ENCODE results near the gene SLC5A2. TPM values are rescaled to one million over a fixed set of nuclear protein-coding genes. Genes with fewer than 3 reads are reported as not detected.

Gene SLC5A2
- total and polyA plus RNA-seq, 3 donors from 2014 or later = 5.8 to 18.1 (median 6.9) TPM

GRCh38 chr16:31475946-31476302 is 7.0 kb upstream of the SLC5A2 start:
- DNase-seq = no peak
- 42 to 58% methylated on average over 22 of the region's 26 CpGs for WGBS, 2 donors
- Histone ChIP-seq H3K4me3 (no peak overlapping the region), H3K27ac (no peak overlapping the region), H3K9me3 (no peaks in the 10 kb centered on the region), H3K36me3 (ENCODE audit: low read depth, missing control alignments) (no peaks in the 10 kb centered on the region), H3K4me1 (peaks cover 28% of the 10 kb centered on the region), H3K27me3 (no peaks in the 10 kb centered on the region)
- TF ChIP-seq POLR2A (IDR thresholded peaks at IDR 0.05) = no peak
- no peak for TF ChIP-seq CTCF (IDR thresholded peaks at IDR 0.05)
- intact Hi-C loops (cut with DNase I; ENCODE audit: low total_unique reads) = no loop called here

- no peaks in the 10 kb centered on the region for H3K9me3 ChIP-seq
- H3K27me3 ChIP-seq = no peaks in the 10 kb centered on the region
- no peak overlapping the region for H3K27ac ChIP-seq
- WGBS, 2 donors = 47 to 53% methylated on average over 62 of the region's 68 CpGs
- DNase-seq = peak; percentile 82
- H3K4me1 ChIP-seq = peaks cover 24% of the 10 kb centered on the region
- TF ChIP-seq CTCF (IDR thresholded peaks at IDR 0.05) = no peak
- TF ChIP-seq POLR2A (IDR thresholded peaks at IDR 0.05) = no peak
- peak overlapping the region; percentile 32 to 56 for H3K4me3 ChIP-seq
- H3K36me3 ChIP-seq (ENCODE audit: low read depth, missing control alignments) = no peaks in the 10 kb centered on the region
- intact Hi-C loops (cut with DNase I; ENCODE audit: low total_unique reads) = no loop called here
Observed at GRCh38 chr16:31476303-31477219, 6.4 kb upstream of the SLC5A2 start.

- Histone ChIP-seq H3K9me3 (no peaks in the 10 kb centered on the region), H3K27me3 (no peaks in the 10 kb centered on the region), H3K4me1 (peaks cover 19% of the 10 kb centered on the region), H3K4me3 (peak overlapping the region; percentile 32 to 56), H3K27ac (no peak overlapping the region), H3K36me3 (ENCODE audit: low read depth, missing control alignments) (no peaks in the 10 kb centered on the region)
- TF ChIP-seq CTCF (IDR thresholded peaks at IDR 0.05) = peak in 1 of 3 experiments; percentile 15
- no peak for TF ChIP-seq POLR2A (IDR thresholded peaks at IDR 0.05)
- intact Hi-C loops (cut with DNase I; ENCODE audit: low total_unique reads) = no loop called here
- 47% methylated on average over 36 to 65 of the region's 67 CpGs for WGBS, 2 donors
- DNase-seq = peak; percentile 72
Observed at GRCh38 chr16:31477220-31478216, 5.4 kb upstream of the SLC5A2 start.

- Histone ChIP-seq H3K36me3 (ENCODE audit: low read depth, missing control alignments) (no peaks in the 10 kb centered on the region), H3K27me3 (no peaks in the 10 kb centered on the region), H3K4me3 (no peak overlapping the region), H3K9me3 (no peaks in the 10 kb centered on the region), H3K27ac (no peak overlapping the region), H3K4me1 (peaks cover 8% of the 10 kb centered on the region)
- 87 to 92% methylated on average over 3 of the region's 3 CpGs for WGBS, 2 donors
- TF ChIP-seq POLR2A (IDR thresholded peaks at IDR 0.05) (no peak), CTCF (IDR thresholded peaks at IDR 0.05) (no peak)
- intact Hi-C loops (cut with DNase I; ENCODE audit: low total_unique reads) = no loop called here
- no peak for DNase-seq
Observed at GRCh38 chr16:31478956-31479355, 4.0 kb upstream of the SLC5A2 start.
